ENCODE data around the gene GRID1.

GRID1 gene

GRCh38 chr10:85900487-85900886 is 466.1 kb downstream of the GRID1 start:
- DNase-seq, result no peak

DNA sequence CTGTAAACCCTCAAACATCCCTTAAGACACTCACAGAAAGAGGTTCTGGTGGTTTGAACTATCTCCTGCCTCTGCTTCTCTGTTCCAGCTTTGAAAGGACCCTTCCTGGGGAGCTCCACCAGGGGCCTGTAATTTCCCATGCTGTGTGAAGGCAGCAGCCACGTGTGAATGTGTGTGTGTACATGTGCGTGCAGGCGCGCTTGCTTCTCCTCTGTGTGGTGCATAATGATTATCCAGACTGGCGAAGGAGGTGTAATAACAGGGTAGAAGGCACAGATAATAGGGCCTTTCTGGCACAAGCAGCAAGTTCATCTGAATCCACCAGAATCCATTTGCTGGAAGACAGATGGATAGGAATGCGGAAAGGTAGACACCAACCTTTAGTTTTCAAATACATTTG is 466.5 kb downstream of the GRID1 start:
- no peak for DNase-seq

DNA sequence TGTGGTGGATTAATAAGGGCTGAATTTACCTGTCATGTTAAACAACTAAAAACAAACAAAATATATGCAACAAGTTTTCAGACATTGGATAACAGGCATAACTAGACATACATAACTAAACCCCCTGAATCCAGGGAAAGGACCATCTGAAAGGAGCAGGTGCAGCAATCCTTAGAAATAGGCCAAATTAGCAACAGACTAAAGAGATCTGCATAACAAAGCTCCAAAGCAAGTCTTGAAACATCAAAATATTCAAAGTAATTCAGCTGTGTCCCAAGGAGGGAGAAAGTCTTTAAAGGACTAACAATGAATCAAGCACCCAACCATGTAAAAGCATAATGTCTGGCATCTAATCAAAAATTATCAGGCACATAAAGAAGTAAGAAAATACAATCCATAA is 475.1 kb downstream of the GRID1 start:
- DNase-seq, result no peak

DNA sequence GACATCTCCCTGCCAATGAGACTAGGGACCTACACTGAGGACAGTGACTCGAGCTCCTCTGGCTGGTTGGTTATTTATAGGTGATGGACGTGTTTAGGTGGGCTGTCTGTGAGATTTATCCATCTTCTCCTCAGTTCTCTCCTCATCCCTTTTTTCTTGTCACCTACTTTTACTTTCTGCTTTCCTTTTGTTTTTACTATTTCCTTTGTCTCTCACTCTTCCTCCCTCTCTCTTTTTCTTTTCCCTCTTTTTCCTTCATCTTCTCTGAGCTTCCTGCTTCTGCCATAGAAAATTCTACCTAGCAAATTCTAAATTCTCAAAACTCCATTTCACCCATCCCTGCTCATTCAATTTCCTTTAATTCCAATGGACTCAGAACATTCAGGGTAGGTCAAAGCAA is 478.0 kb downstream of the GRID1 start:
- no peak for DNase-seq

- DNase-seq, result peak; percentile 50
Observed at GRCh38 chr10:85888004-85888403, 478.6 kb downstream of the GRID1 start.

- DNase-seq, result no peak
Observed at GRCh38 chr10:85874208-85874607, 492.4 kb downstream of the GRID1 start.

- no peak for DNase-seq
Observed at GRCh38 chr10:85873063-85873462, 493.5 kb downstream of the GRID1 start.

DNA sequence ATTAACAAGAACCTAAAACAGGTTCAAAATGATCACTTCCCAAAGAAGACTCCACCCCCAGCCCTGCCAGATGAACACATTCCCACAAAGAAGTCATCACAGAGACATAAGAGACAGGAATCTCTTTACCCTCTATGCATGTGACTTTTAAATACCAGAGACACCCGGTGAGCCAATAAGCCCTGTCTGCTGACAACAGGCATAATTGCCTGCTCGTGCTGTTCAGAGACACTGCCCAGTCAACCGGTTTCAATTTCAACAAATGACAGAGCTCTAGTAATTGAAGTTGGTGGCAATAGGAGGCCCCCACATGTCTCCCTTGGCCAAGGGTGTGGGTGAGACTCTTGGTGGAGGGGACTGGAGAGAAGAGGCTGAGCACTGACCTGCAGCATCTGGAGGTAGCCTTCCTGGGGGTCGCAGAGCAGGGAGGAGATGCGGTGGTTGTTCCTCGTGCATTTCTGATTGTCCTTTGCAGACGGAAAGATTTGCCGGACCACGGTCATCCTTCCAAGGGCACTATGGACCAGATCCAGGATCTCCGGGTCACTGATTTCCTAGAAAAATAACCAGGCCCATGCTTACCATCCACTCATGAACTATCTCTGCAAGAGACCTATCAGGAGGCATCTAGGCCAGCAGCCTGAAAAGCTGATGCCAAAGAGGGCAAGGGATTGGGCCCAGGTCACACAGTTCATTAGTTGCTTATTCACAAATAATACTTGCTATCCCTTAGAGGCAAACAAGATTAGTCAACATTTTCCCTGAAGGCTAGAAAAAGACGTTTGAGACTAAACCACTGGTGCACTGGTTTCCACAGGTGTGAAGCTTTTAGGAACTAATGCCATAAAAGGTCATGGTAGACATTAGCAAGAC is 497.7 kb downstream of the GRID1 start:
- no peak for DNase-seq

DNA sequence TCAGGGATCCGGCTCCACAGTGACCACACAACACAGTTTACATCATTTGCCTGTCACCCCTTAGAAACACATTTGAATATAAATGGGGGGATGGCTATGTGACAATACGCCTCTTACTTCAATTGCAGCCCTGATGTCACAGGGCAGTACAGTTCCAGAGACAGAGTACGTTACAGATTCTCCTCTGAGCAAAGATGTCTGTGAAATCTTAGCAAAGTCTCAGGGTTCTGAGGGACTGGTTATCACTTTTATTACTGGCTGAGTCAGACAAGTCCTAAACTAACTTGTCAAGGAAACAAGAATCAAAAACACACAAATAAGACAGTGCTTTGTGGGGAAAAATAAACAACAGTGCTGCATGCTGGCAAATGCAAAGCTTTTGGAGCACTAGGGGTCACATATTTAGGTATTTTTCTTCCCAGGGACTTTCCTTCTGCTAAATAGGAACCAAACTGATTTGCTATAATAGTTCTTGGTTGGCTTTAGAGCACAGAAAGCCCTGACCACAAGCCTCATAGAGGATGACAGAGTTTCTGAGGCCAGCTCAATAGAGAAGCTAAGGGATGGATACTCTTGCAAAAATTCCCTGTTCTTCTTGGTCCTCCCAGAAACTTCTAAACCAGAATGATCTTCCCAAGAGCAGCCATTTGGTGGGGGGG is 501.6 kb downstream of the GRID1 start:
- no peak for DNase-seq

GRCh38 chr10:85864173-85864549 is 502.4 kb downstream of the GRID1 start:
- DNase-seq, result peak; percentile 15

DNA sequence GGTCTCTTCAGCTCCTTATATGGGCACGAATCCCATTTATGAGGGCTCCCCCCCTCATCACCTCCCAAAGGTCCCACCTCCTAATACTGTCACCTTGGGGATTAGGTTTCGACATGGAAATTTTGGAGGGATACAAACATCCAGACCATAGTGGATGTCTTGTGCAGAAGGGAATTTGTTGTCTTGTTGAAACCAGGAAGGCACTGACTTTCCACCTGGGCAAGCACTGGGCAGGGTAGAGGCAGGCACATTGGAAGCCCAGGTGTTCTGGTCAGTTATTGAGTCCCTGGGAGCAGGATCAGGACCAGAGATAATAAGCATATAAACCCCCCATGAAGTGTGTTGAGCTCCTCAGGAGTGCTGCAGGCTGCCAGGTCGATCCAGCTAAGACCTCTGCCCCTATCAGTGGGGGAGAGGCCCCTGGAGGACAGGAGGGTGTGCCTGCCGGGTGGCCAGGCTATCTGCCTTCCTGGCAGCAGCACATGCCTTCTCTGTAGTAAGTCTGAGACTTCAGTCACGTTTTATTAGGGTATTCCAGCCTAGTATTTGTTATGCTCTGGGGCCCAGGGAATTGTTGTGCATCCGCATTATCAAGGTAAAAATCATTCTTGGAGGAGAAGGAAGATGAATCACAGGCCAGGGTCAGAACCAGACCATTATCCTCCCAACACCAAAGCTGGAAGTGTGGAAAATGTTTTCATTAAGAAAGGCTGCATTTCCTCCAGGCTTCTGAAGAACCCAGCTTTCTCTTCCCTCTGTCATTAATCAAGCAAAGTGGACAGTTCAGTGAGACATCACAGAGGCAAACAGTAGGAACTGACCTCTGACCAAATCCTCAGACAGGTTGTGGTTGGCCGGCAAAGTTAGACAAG is 503.1 kb downstream of the GRID1 start:
- no peak for DNase-seq

DNA sequence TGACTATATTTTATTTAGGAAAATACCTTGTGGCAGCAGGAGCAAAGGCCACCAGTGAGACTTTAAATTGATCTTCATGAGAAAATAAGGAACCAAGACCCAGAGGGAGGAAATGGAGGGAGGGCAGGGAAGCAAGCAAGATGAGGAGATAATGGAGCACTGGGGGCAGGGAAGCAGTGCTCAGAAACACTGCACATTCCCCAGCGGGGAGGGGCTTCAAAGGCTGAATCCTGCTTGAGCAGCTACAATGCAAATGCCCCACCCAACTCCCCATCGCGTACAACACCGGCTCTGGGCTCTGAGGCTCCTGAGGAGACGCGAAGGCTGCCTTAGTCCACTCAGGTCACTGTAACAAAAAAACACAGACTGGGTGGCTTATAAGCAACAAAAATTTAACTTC is 503.8 kb downstream of the GRID1 start:
- no peak for DNase-seq

- DNase-seq, result no peak
Observed at GRCh38 chr10:85861513-85862197, 504.9 kb downstream of the GRID1 start.

DNA sequence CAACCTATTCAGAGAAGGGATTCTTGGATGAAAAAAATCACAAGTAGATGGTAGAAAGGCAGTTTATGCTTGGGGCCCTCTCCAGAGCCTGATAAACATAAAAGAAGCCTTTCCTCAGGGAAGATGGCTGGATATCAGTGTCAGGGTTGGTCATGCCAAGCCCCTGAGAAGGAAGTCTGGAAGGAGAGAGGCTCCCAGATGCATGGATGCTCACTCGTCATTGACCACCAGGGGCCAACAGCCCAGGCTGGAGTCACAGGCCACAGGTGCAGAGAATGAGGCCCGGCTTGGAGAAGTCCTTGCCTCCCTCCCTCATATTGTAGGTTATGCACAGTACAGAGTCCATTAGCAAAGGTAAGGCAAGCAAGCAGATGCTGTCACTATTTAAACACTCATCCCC is 506.7 kb downstream of the GRID1 start:
- DNase-seq, result peak; percentile 25

- DNase-seq, result no peak
Observed at GRCh38 chr10:85858776-85859515, 507.6 kb downstream of the GRID1 start.

DNA sequence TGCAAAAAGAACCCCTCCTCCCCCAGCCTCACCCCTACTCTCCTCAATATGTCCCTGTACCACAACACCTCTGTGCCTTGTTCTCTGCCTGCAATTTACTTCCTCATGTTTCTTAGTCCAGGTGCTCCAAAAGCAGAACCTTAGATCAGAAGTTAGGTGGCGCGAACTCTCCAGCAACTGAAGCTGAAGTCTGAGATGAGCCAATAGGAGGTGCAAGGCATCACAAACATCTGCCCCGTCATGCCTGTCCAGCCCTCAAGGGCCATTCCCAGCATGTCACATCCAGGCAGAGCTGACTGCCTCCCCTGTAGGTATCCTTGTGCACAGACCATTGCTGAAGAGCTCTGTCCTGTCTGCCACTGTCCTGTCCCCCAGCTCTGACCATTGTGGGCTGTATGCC is 508.8 kb downstream of the GRID1 start:
- no peak for DNase-seq

GRCh38 chr10:85857305-85857704 is 509.3 kb downstream of the GRID1 start:
- no peak for DNase-seq

DNA sequence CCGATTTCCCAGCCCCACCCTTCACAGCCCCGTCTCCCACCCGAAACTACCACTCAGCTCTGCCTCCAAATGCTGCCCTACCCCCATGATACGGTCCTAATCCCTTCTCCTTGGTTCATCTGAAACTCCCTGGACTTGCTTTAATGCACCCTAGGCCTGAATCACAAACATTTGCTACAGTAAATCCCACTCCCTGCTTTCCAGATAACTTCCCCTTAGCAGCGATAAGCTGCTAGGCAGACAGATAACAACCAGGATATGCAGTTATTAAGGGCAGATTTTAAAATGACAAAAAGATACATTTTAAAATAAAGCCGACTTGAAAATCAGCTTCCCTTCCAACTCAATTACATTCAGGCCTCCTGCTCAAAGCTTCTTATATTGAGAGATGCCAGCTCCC is 514.7 kb downstream of the GRID1 start:
- no peak for DNase-seq

- peak; percentile 42 for DNase-seq
Observed at GRCh38 chr10:85851325-85851724, 515.3 kb downstream of the GRID1 start.

DNA sequence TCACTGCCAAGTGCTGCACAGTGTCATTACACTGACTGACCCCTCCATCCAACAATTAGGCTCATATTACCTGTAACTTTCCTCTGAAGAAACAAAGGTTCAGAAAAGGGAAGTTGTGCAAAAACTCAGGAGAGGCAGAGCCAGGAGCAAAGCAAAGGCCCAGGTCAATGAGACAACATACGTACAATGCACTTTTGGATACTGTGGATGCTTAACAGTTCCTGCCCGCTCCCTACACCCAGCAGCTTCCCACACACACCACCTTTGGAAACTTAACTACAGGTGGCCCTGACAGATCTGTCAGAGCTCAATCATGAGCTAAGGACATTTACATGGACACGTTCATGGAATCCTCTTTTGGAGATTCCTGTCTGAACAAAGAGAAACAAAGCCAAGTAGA is 515.9 kb downstream of the GRID1 start:
- DNase-seq, result no peak

GRCh38 chr10:85849315-85849714 is 517.3 kb downstream of the GRID1 start:
- no peak for DNase-seq

DNA sequence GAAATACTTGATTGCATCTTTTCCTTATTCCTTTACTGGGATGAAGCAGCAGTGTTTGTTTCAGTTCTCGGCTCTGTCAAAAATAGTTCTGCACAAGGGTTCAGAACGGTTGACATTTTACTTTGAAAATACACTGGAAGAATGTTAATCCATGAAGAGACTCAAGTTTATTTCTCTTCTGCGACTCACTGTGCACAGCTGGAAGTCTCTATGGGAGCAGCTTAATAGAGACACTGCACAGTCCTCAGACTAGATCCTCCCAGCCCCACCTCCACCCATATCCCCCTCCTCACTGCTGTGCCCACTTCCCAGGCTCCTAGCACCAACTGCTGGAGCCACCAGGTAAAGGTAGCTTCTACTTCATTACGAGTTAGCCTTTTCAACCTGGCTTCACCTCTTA is 517.8 kb downstream of the GRID1 start:
- DNase-seq, result no peak

All from DMS53 (cell line).